Adipocyte (in vitro differentiated cells): Measurements from ENCODE around the gene RB1.
"Not testable (repeated sequence)": the region's sequence is repeated elsewhere in the genome, so short reads cannot be mapped to it uniquely, and the experiment has no call there.

Experiments used
- DNase-seq: peaks from one replicate; pipeline ENCODE4 v3.0.0-alpha.2; 2015; ENCODE audit warnings: low read depth
- H3K27me3 ChIP-seq: replicated peaks from 2 replicates; pipeline ENCODE4 v1.7.0; 2013; ENCODE audit warnings: mild to moderate bottlenecking, low read length, moderate library complexity; ENCODE audit not compliant: control insufficient read depth, insufficient read depth
- H3K36me3 ChIP-seq: 2 replicates; pipeline ENCODE4 v1.7.0; 2013; ENCODE audit warnings: low read length, mild to moderate bottlenecking, moderate library complexity; ENCODE audit not compliant: control insufficient read depth, insufficient read depth, severe bottlenecking
- H3K4me1 ChIP-seq: 2 replicates; pipeline ENCODE4 v1.7.0; 2013; ENCODE audit warnings: mild to moderate bottlenecking, low read length, moderate library complexity; ENCODE audit not compliant: control insufficient read depth, insufficient read depth
- H3K4me3 ChIP-seq: 2 replicates; pipeline ENCODE4 v1.7.0; 2013; ENCODE audit warnings: mild to moderate bottlenecking, low read length, moderate library complexity
- H3K9ac ChIP-seq: 2 replicates; pipeline ENCODE4 v1.7.0; 2013; ENCODE audit warnings: mild to moderate bottlenecking, low read length, moderate library complexity
- H3K9me3 ChIP-seq: 2 replicates; pipeline ENCODE4 v1.7.0; 2013; ENCODE audit warnings: mild to moderate bottlenecking, low read length, moderate library complexity; ENCODE audit not compliant: control insufficient read depth

Gene RB1

DNA sequence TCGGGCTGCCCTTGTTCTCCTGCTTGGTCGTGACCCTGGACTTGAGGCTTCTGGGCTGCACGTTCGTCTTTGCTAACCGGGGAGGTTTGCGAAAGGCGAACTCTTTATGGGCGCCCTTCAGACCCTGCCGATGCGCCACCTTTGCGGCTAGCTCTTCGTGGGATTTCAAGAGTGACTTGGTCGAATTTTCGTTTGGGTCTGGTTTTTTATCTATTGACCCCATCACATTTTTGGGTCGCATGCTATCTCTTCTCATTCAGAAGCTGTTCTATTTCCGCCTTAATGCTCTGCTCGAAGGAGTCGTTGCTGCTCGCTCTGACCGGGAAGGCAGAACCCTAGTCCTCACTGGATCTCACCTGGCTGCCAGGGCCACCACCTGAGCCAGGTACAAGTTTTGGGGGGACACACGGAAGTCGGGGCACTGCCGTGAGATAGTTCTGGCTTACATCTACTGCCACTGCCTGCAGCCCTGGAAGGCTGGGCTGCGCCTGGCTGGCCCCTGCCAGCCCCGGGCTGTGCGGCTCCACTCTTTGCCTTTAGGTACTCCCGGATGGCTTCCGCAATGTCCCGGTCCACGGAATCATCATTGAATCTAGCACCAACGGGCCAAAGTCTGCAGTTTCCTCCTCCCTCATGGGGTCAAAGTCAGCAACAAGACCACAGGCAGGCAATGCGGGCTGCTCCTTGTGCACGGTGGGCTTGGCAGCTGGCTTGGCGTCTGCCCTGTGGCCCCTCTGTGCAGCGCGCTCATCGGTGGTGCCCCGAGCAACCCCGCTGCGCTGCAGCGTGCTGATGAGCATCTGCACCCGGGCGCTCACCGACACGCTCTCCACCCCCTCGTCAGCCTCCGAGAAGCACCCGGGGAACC, 16.2 kb downstream of the RB1 start:
- H3K4me3 ChIP-seq: peak overlapping the region; percentile 63
- H3K9me3 ChIP-seq: peaks cover 10% of the 10 kb centered on the region
- no peak for DNase-seq
- no peak overlapping the region for H3K9ac ChIP-seq
- H3K36me3 ChIP-seq: peaks cover 4% of the 10 kb centered on the region
- H3K4me1 ChIP-seq: no peaks in the 10 kb centered on the region
- H3K27me3 ChIP-seq: no peaks in the 10 kb centered on the region

DNA sequence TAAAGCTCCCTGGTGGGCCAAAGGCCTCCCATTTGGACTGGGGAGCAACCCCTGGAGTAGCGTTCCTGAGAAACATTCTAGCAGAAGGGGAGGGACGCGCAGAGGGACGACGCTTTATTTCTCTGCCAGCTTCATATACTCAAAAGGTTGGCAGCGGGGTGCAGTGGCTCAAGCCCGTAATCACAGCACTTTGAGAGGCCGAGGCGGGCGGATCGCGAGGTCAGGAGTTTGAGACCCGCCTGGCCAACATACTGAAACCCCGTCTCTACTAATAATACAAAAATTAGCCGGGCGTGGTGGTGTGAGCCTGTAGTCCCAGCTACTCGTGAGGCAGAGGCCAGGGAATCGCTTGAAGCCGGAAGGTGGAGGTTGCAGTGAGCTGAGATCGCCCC, 16.8 kb downstream of the RB1 start:
- DNase-seq: no peak

DNA sequence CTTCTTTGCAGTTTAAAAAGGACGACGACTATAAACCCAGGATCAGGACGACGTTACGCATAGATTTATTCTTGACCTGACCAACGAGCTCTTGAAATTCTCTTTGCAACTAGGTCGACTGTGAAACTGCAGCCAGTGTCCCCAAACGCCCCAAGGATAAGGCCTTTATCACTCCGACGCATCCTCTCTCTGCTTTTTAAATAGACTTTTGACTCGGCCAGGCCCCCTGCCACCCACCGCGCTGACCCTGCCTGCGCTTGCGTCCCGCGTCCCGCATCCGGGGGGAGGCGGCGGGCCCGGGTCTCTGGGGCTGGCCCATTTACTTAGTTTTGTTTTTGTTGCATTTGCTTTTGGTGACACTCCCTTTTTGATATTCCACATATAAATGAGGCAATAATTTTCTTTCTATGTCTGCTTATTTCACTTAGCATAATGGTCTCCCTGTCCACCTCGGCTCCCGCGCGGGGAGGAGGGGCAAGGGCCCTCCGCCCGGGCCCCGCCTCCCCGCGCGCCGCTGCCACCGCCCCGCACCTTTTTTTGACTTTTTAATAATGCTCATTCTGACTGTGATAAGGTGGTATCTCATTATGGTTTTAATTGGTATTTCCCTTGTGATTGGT, 17.4 kb downstream of the RB1 start:
- no peak for DNase-seq

More for the DNA sequence above, 16.8 kb downstream of the RB1 start:
- H3K4me3 ChIP-seq: no peak overlapping the region
- no peaks in the 10 kb centered on the region for H3K27me3 ChIP-seq
- peaks cover 4% of the 10 kb centered on the region for H3K36me3 ChIP-seq
- no peak overlapping the region for H3K9ac ChIP-seq
- no peaks in the 10 kb centered on the region for H3K4me1 ChIP-seq
- H3K9me3 ChIP-seq: peaks cover 10% of the 10 kb centered on the region

GRCh38 chr13:48322294-48322693, 18.7 kb downstream of the RB1 start:
- Histone ChIP-seq H3K9me3 (peaks cover 10% of the 10 kb centered on the region), H3K9ac (no peak overlapping the region), H3K4me3 (no peak overlapping the region), H3K27me3 (no peaks in the 10 kb centered on the region), H3K4me1 (no peaks in the 10 kb centered on the region), H3K36me3 (peaks cover 4% of the 10 kb centered on the region)
- no peak for DNase-seq

More for the DNA sequence above, 17.4 kb downstream of the RB1 start:
- H3K36me3 ChIP-seq: peaks cover 4% of the 10 kb centered on the region
- peak overlapping the region; percentile 54 for H3K4me3 ChIP-seq
- no peak overlapping the region for H3K9ac ChIP-seq
- H3K27me3 ChIP-seq: no peaks in the 10 kb centered on the region
- peaks cover 10% of the 10 kb centered on the region for H3K9me3 ChIP-seq
- H3K4me1 ChIP-seq: no peaks in the 10 kb centered on the region

DNA sequence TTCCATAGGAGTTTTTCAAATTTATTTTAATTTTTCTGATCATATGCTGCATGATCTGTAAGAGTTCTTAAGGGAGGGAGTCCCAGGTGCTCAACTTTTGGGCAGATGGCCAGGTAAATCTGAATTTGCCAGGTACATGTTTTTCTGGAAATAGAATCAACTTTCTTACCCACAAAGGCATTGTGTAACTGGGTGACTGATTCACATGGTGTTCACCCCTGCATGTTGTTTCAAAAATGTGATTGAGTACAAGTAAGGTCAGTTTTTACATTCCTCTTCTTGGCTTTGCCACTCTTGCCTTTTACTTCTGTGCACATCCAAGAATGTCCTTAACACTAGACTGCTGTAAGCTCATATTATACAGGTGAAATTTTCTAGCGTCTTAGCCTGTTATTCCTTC, 30.4 kb downstream of the RB1 start:
- H3K4me1 ChIP-seq: peaks cover 16% of the 10 kb centered on the region
- no peaks in the 10 kb centered on the region for H3K36me3 ChIP-seq
- peak; percentile 59 for DNase-seq
- no peak overlapping the region for H3K4me3 ChIP-seq
- H3K9me3 ChIP-seq: no peaks in the 10 kb centered on the region
- peak overlapping the region; percentile 18 for H3K9ac ChIP-seq
- no peaks in the 10 kb centered on the region for H3K27me3 ChIP-seq

- peak; percentile 80 for DNase-seq
- Histone ChIP-seq H3K9ac (peak overlapping the region; percentile 18), H3K4me1 (peaks cover 16% of the 10 kb centered on the region), H3K9me3 (no peaks in the 10 kb centered on the region), H3K4me3 (no peak overlapping the region), H3K36me3 (no peaks in the 10 kb centered on the region), H3K27me3 (no peaks in the 10 kb centered on the region)
Observed at GRCh38 chr13:48334534-48335127, 31.1 kb downstream of the RB1 start.

- not testable (repeated sequence) for H3K9me3 ChIP-seq, H3K27me3 ChIP-seq, H3K9ac ChIP-seq, DNase-seq, H3K36me3 ChIP-seq, H3K4me1 ChIP-seq, H3K4me3 ChIP-seq
Observed at GRCh38 chr13:48339198-48339597, 35.6 kb downstream of the RB1 start.

GRCh38 chr13:48344264-48344663, 40.7 kb downstream of the RB1 start:
- DNase-seq: no peak
- Histone ChIP-seq H3K27me3 (no peaks in the 10 kb centered on the region), H3K36me3 (peaks cover 30% of the 10 kb centered on the region), H3K9me3 (no peaks in the 10 kb centered on the region), H3K4me3 (no peak overlapping the region), H3K9ac (no peak overlapping the region), H3K4me1 (no peaks in the 10 kb centered on the region)

DNA sequence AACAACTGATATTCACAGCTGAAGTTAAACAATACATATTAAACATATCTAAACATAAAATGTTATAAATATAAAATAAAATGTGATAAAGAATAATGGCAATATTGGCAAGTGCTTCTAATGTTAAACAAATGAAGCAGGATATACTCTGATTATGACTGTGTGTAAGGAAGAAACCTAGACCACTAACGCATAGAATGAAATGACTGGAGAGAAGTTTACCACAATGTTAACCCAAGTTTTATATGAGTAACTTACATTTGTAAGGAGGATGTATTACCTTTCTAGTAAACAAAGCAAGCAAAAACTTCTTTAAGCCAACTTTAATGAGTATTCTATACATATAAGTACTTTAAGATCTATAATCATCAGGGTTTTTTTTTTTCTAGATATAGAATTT, 43.0 kb downstream of the RB1 start:
- Histone ChIP-seq H3K36me3 (peaks cover 41% of the 10 kb centered on the region), H3K9ac (no peak overlapping the region), H3K27me3 (no peaks in the 10 kb centered on the region), H3K4me1 (no peaks in the 10 kb centered on the region), H3K4me3 (no peak overlapping the region), H3K9me3 (peaks cover 16% of the 10 kb centered on the region)
- DNase-seq: no peak

DNA sequence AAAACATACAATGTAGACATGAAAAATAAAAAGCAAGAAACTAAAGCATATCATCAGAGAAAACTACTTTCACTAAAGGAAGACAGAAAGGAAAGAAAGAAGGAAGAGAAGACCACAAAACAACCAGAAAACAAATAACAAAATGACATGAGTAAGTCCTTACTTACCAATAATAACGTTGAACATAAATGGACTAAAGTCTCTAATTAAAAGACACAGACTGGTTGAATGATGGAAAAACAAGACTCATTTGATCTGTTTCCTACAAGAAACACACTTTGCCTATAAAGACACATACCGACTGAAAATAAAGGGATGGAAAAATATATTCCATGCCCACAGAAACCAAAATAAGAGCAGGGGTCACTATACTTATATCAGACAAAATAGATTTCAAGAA, 46.0 kb downstream of the RB1 start:
- H3K9me3 ChIP-seq: peaks cover 36% of the 10 kb centered on the region
- H3K36me3 ChIP-seq: peaks cover 46% of the 10 kb centered on the region
- no peak for DNase-seq
- no peak overlapping the region for H3K9ac ChIP-seq
- no peaks in the 10 kb centered on the region for H3K4me1 ChIP-seq
- H3K27me3 ChIP-seq: no peaks in the 10 kb centered on the region
- H3K4me3 ChIP-seq: no peak overlapping the region

GRCh38 chr13:48353590-48353989, 50.0 kb downstream of the RB1 start:
- no peaks in the 10 kb centered on the region for H3K27me3 ChIP-seq

More at GRCh38 chr13:48353590-48353989, 50.0 kb downstream of the RB1 start:
- H3K4me3 ChIP-seq: peak overlapping the region; percentile 13
- no peak overlapping the region for H3K9ac ChIP-seq
- H3K9me3 ChIP-seq: peaks cover 40% of the 10 kb centered on the region
- H3K36me3 ChIP-seq: peaks cover 34% of the 10 kb centered on the region
- no peaks in the 10 kb centered on the region for H3K4me1 ChIP-seq
- DNase-seq: no peak
